Activated naive CD4-positive, alpha-beta T cell treated with anti-CD3 and anti-CD28 coated beads, Interleukin-2, amount 50 U/mL, for 24 hours (primary cell): Measurements from ENCODE around the gene DNAJB6.

Experiments
- H3K27ac Mint-ChIP-seq: one replicate; pipeline ENCODE4 v1.8.0; 2021; ENCODE audit warnings: mild to moderate bottlenecking, mixed read lengths
- H3K27me3 Mint-ChIP-seq: one replicate; pipeline ENCODE4 v1.8.0; 2021; ENCODE audit warnings: mixed read lengths
- H3K36me3 Mint-ChIP-seq: one replicate; pipeline ENCODE4 v1.8.0; 2021; ENCODE audit warnings: mixed read lengths
- H3K4me1 Mint-ChIP-seq: one replicate; pipeline ENCODE4 v1.8.0; 2021; ENCODE audit warnings: mixed read lengths
- H3K4me3 Mint-ChIP-seq: one replicate; pipeline ENCODE4 v1.8.0; 2021; ENCODE audit warnings: mild to moderate bottlenecking, mixed read lengths
- H3K9me3 Mint-ChIP-seq: one replicate; pipeline ENCODE4 v1.8.0; 2021; ENCODE audit warnings: mixed read lengths

The DNAJB6 gene

DNA sequence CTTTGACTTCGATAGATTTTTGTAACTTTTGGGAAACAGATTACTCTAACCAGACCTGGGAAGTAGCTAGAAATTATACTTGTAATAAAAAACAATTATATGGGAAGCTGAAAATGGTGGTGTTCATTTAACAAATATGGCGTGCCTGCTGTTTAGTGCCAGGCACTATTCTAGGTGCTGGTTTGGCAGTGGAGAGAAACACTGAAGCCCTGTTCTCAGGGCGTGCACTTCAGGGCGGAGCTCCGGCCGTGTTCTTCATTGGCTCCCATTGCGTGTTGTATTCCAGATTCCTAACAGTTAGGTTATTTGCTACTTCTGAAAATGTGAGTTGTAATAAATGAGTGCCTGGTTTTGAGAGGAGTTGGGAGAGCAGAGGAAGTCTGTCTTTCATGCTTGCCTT, 38.6 kb downstream of the DNAJB6 start:
- Mint-ChIP-seq H3K4me3 (peak overlapping the region; percentile 30), H3K9me3 (no peaks in the 10 kb centered on the region), H3K36me3 (peaks cover 15% of the 10 kb centered on the region), H3K27ac (peak overlapping the region; percentile 53), H3K27me3 (no peaks in the 10 kb centered on the region), H3K4me1 (peaks cover 76% of the 10 kb centered on the region)

DNA sequence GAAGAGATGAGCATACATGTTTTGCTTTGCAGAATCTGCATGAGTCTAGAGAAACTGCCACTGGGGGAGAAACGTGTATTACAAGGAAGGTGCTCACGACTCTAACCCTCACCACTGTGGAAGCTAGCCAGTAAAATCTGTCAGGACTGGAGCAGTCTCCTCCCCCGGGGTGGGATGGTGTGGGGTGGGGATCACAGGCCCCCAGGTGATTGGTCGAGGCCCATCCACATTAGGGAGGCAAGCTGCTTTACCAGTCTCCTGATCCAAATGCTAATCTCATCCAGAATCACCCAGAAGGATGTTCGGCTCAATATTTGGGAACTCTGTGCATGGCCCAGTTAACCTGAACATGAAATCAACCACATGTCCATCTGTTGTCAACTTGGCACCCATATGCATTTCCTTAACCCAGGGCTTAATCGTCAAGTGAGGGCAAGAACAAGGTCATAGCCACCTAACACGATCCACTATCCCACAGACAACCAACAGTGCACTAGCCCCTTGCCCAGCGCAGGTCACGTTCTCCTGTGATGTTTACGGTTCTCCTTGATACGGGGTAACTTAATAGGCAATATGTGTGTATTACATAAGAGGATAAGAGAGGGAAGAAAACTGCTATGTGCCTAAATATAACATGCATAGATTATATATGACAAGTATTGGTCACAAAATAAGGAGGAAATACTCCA, 40.8 kb downstream of the DNAJB6 start:
- peaks cover 67% of the 10 kb centered on the region for H3K4me1 Mint-ChIP-seq
- H3K4me3 Mint-ChIP-seq: no peak overlapping the region
- peaks cover 15% of the 10 kb centered on the region for H3K36me3 Mint-ChIP-seq
- no peaks in the 10 kb centered on the region for H3K27me3 Mint-ChIP-seq
- peak overlapping the region; percentile 60 for H3K27ac Mint-ChIP-seq
- H3K9me3 Mint-ChIP-seq: no peaks in the 10 kb centered on the region

DNA sequence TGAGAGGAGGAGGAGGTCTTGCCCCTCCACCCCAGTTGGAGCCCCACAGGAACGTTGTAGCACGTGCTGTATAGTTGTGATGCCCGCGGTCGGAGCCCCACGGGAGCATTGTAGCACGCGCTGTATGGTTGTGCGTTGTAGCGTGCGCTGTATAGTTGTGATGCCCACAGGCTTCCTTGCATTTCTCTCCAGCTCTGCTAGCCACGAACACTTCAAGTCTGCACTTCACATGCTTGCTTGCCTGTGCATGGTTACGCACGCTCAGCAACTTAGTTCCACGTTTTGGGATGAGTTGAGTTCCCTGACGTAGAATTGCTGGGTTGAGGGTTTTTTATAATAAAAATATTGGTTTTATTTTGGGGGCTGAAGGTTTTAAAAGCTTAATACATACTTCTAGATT, 41.6 kb downstream of the DNAJB6 start:
- H3K27ac Mint-ChIP-seq: peak overlapping the region; percentile 60
- no peaks in the 10 kb centered on the region for H3K27me3 Mint-ChIP-seq
- peaks cover 12% of the 10 kb centered on the region for H3K36me3 Mint-ChIP-seq
- no peak overlapping the region for H3K4me3 Mint-ChIP-seq
- no peaks in the 10 kb centered on the region for H3K9me3 Mint-ChIP-seq
- peaks cover 59% of the 10 kb centered on the region for H3K4me1 Mint-ChIP-seq

DNA sequence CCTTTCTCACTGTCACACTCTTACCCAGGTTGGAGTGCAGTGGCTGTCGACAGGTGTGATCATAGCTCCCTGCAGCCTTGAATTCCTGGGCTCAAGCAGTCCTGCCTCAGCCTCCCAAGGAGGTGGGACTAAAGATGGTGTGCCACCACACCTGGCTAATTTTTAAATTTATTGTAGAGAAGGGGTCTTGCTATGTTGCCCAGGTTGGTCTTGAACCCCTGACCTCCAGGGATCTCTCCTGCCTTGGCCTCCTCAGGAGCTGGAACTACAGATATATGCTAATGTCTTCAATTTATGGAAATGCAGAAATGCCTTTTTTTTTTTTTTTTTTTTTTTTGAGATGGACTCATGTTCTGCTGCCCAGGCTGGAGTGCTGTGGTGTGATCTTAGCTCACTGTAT, 42.7 kb downstream of the DNAJB6 start:
- peaks cover 51% of the 10 kb centered on the region for H3K4me1 Mint-ChIP-seq
- no peaks in the 10 kb centered on the region for H3K9me3 Mint-ChIP-seq

GRCh38 chr7:157380416-157380815, 43.6 kb downstream of the DNAJB6 start:
- Mint-ChIP-seq H3K4me1 (peaks cover 42% of the 10 kb centered on the region), H3K27me3 (no peaks in the 10 kb centered on the region), H3K4me3 (no peak overlapping the region), H3K36me3 (peaks cover 6% of the 10 kb centered on the region), H3K9me3 (no peaks in the 10 kb centered on the region), H3K27ac (peak overlapping the region; percentile 36)

More for the DNA sequence above, 42.7 kb downstream of the DNAJB6 start:
- H3K4me3 Mint-ChIP-seq: no peak overlapping the region
- H3K27ac Mint-ChIP-seq: no peak overlapping the region
- peaks cover 11% of the 10 kb centered on the region for H3K36me3 Mint-ChIP-seq
- H3K27me3 Mint-ChIP-seq: no peaks in the 10 kb centered on the region

DNA sequence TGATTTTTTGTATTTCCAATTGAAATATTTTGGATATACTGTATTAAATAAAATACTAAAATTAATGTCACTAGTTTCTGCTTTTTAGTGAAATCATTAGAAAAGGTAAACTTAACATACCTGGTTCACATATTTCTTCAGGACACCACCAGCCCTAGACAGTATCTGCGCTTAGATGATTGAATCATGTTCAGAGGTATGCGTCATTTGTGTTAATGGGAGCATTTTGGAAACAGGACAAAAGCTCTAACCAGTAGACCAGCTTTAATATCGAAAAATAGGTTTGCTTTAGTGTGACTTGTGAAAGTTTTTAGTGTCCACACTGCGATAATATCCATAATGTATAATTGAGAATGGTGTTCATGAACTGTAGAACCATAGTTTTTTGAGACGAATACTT, 47.1 kb downstream of the DNAJB6 start:
- Mint-ChIP-seq H3K9me3 (no peaks in the 10 kb centered on the region), H3K36me3 (peaks cover 7% of the 10 kb centered on the region), H3K27me3 (no peaks in the 10 kb centered on the region), H3K4me1 (peaks cover 30% of the 10 kb centered on the region), H3K4me3 (no peak overlapping the region), H3K27ac (no peak overlapping the region)

- H3K4me1 Mint-ChIP-seq: peaks cover 30% of the 10 kb centered on the region
- peaks cover 7% of the 10 kb centered on the region for H3K36me3 Mint-ChIP-seq
- no peaks in the 10 kb centered on the region for H3K9me3 Mint-ChIP-seq
These were observed 47.5 kb downstream of the DNAJB6 start for GRCh38 chr7:157384301-157384700.

DNA sequence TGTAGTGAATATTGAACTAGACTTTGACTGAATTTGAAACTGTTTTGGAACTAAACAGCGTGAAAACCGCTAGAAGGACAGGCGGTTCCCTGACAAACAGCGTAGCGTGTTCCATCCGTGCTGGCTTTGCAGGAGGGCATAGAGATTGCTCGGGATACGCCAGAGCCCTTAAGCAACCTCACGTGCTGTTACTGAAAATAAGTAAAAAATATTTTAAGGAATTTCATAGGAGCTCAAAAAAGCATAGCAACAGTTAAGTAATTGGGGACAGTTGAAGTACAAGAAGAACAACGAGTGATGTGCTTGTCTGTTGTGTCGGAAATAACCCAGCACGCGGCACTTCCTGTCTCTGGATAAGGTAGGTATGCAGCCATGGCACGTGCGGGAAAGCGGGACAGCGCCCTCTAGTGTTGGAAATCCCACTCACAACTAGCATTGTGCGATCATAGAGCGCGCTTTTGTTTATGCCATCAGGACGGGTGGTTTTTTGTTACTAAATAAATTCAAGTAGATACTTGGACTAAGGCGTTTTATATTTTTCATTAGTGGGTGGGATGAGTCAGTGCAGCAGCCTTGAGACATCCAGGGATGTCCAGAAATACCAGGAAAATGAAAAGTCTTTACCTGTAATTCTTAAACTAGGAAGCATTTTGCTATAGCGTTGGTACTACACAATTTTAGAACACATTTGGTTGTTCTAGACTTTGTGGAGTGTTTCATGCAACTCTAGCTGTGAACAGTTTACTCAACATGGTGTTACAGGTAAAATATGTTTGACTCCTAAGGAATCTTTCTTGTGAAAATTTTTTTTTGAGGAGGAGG, 50.4 kb downstream of the DNAJB6 start:
- Mint-ChIP-seq H3K27ac (peak overlapping the region; percentile 53), H3K36me3 (peaks cover 4% of the 10 kb centered on the region), H3K4me1 (peaks cover 38% of the 10 kb centered on the region)

More at GRCh38 chr7:157384301-157384700, 47.5 kb downstream of the DNAJB6 start:
- H3K4me3 Mint-ChIP-seq: no peak overlapping the region
- H3K27ac Mint-ChIP-seq: peak overlapping the region; percentile 46
- no peaks in the 10 kb centered on the region for H3K27me3 Mint-ChIP-seq

DNA sequence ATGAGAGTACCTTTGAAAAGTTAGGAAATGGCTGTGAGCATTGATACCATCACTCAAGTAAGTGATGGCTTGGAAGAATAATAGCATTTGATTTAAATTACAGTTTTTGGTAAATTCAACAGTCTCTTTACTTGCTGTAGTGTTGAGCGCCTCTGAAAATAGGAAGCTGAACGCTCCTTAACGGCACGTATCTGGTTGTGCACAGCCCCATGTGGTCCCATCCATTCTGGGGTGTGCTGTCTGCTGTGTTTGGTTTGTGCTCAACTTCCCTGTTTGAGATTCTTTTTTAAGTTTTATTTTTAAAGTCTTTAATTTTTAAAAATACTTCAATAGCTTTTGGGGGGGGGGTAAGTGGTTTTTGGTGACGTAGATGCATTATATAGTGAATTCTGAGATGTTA, 51.5 kb downstream of the DNAJB6 start:
- Mint-ChIP-seq H3K27me3 (no peaks in the 10 kb centered on the region), H3K4me1 (peaks cover 42% of the 10 kb centered on the region), H3K9me3 (no peaks in the 10 kb centered on the region), H3K36me3 (peaks cover 4% of the 10 kb centered on the region), H3K27ac (no peak overlapping the region), H3K4me3 (no peak overlapping the region)

More for the DNA sequence above, 50.4 kb downstream of the DNAJB6 start:
- H3K9me3 Mint-ChIP-seq: no peaks in the 10 kb centered on the region
- H3K4me3 Mint-ChIP-seq: no peak overlapping the region
- no peaks in the 10 kb centered on the region for H3K27me3 Mint-ChIP-seq

DNA sequence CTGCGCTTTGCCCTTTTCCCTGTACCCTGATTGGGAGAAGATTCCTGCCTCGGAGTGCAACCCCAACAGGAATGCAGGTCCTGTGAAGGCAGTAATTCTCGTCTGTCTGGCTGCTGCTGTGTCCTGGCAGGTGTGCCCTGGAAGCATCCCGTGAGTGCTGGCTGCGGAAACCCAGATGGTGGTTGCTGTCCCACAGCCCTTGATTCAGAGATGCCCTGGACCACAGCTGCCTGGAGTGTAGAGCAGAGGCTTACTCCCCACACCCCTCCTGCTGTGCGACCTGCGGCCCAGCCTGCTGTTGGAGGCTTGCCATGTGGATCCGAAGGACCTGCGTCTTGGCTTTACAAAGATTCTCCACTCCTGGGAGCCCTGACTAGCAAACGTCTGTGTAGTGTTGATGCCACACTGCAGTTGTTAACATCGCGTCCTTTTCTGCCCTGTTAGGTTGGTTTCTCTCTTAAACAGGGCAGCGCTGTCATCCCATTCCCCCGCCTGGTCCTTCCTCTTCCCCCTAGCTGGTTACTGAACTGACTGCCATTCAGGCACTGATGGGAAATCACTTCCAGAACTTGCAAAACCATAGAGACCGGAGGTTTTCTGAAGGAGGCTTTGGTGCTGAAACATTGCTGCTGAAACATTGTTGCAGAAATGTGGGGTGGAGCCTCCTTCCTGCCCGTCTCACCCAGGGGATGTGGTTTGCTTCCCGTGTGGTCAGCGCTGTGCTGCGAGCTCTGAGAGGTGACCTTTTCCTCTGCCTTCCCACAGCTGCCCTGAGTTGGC, 53.3 kb downstream of the DNAJB6 start:
- Mint-ChIP-seq H3K4me3 (peak overlapping the region; percentile 41), H3K4me1 (peaks cover 46% of the 10 kb centered on the region), H3K27me3 (no peaks in the 10 kb centered on the region), H3K27ac (peak overlapping the region; percentile 72), H3K36me3 (peaks cover 4% of the 10 kb centered on the region), H3K9me3 (no peaks in the 10 kb centered on the region)

DNA sequence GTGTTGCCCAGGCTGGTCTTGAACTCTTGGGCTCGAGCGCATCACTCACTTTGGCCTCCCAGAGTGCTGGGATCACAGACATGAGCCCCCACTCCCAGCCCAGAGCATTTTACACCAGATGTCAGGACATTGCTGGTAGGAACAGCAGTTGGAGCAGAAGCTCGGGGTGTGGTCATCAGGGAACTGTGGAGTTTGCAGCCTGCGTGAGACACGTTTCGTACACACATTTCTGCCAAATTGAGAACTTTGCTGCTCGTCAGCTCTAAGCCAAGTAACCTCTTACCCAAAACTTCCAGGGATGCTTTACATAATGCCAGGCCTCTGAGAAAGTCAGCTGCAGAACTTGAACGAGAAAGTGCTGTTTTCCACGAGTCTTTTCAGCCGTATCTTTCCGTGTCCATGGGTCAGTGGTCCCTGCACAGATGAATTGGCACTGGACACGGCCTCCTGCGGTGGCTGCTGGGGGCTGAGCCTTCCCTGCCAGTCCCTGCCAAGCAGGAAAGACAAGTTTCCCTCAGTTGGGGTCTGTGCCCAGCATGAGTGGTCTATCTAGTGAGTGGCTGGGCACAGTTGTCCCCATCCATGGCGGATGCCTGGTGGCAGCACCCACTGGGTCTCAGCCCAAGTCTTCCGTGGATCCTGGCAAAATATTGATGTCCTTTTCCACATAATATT, 54.4 kb downstream of the DNAJB6 start:
- Mint-ChIP-seq H3K9me3 (no peaks in the 10 kb centered on the region), H3K27me3 (no peaks in the 10 kb centered on the region), H3K4me1 (peaks cover 45% of the 10 kb centered on the region), H3K4me3 (no peak overlapping the region), H3K27ac (peak overlapping the region; percentile 4), H3K36me3 (peaks cover 4% of the 10 kb centered on the region)

- no peak overlapping the region for H3K27ac Mint-ChIP-seq
- H3K4me3 Mint-ChIP-seq: no peak overlapping the region
- H3K36me3 Mint-ChIP-seq: no peaks in the 10 kb centered on the region
- no peaks in the 10 kb centered on the region for H3K9me3 Mint-ChIP-seq
- peaks cover 36% of the 10 kb centered on the region for H3K4me1 Mint-ChIP-seq
- H3K27me3 Mint-ChIP-seq: no peaks in the 10 kb centered on the region
These were observed 55.6 kb downstream of the DNAJB6 start for GRCh38 chr7:157392256-157393037.

DNA sequence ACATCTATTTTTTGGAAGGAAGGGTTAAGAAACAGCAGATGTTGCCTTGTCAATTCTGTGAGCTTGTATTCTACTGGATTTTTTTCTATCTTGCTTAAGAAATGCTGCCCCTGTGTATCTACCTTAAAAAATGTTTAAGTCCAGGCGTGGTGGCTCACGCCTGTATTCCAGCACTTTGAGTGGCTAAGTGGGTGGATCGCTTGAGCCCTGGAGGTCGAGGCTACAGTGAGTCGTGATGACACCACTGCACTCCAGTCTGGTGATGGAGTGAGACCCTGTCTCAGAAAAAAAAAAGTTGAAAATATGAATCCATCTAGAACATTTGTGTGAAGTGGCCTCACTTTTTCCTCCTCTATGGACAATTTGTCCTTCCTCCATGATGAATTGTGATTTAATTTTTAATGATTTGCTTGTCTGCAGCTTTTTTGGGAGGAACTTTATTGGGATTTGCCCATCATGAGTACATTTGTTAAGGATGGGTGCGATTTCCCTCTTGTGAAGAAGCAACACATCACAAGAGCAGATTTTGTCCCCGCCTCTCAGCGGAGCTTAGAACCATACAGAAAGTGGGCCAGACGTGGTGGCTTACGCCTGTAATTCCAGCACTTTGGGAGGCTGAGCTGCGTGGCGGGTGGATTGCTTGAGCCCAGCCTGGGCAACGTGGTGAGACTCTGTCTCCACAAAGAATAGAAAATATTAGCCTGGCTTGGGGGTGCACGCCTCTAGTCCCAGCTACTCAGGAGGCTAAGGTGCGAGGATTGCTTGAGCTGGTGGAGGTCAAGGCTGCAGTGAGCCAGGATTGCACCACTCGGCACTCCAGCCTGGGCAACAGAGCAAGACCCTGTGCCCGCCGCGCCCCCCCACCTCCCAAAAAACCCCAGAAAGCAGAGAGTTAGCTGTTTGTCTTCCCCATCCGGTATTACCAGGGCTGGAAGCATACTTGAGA, 57.7 kb downstream of the DNAJB6 start:
- Mint-ChIP-seq H3K27ac (peak overlapping the region; percentile 32), H3K4me3 (no peak overlapping the region), H3K36me3 (no peaks in the 10 kb centered on the region), H3K27me3 (no peaks in the 10 kb centered on the region), H3K9me3 (no peaks in the 10 kb centered on the region), H3K4me1 (peaks cover 34% of the 10 kb centered on the region)

- no peaks in the 10 kb centered on the region for H3K36me3 Mint-ChIP-seq
- peaks cover 27% of the 10 kb centered on the region for H3K4me1 Mint-ChIP-seq
- H3K4me3 Mint-ChIP-seq: no peak overlapping the region
- H3K27me3 Mint-ChIP-seq: no peaks in the 10 kb centered on the region
- H3K27ac Mint-ChIP-seq: no peak overlapping the region
- H3K9me3 Mint-ChIP-seq: no peaks in the 10 kb centered on the region
These were observed 58.4 kb downstream of the DNAJB6 start for GRCh38 chr7:157395206-157395605.
